GM18867 (cell line): ENCODE results near the gene ZNF407.
"Not testable (repeated sequence)": the region's sequence is repeated elsewhere in the genome, so short reads cannot be mapped to it uniquely, and the experiment has no call there.

Source experiments
- ATAC-seq: cut with Tn5 transposase; IDR thresholded peaks from one replicate; pipeline ENCODE4 v1.9.1; 2021; ENCODE audit warnings: mild to moderate bottlenecking, moderate library complexity; ENCODE audit not compliant: unreplicated experiment

ZNF407 gene

GRCh38 chr18:74950479-74950878 is 352.8 kb downstream of the ZNF407 start:
- ATAC-seq: no peak

DNA sequence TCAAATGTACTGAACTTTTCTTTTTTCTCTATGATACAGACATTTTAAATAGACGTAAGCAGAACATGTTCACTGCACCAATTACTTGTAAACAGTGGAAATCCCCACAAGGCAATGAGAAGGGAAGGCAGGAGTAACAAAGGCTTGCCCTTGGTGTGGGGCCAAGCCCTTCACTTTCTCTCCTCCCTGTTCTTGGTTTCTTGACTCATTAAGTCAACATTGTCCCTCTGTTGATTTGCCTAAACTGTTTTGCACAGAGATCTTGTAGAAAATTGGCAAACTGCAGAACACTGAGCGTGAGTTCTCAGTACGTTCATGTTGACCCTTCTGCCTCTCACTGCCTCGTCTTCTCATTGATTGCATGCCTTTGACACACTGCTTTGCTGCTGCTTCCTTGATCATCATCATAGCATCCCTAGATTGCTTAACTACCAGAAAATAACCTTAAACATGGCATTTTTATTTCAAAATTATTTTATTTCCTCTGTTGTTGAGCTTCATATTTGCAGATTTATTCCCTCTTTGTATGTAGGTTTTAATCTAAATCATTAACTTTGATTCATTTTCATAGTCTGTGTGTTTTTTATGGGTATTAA is 353.6 kb downstream of the ZNF407 start:
- ATAC-seq: peak; percentile 51

DNA sequence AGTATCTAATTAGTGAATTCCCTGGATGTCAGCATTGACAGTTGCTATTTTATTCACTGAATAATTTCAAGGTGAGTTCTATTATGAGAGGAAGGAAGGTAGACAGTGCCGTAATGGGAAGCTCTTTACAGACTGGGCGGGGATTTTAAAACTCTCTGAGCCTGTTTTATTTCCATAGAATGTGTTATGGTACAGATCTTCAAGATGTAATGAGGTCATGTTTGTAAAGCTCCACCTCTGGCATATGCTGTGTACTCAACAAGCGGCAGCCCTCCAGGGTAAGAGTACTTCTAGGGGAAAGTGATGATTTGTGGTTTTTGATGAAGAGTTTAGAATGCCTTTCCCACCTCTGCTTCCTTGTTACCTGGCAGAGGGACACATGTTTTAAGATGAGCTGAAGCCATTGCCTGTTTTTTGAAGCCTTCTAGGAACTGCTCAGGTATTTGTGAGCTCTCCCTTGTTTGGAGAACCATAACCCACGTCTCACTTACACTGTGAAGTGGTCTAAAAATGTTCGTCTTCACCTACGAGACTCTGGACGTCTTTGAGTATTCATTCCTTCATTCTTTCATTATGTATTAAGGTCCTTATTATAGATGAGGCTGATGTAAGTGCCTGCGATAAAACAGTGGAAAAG is 360.0 kb downstream of the ZNF407 start:
- no peak for ATAC-seq

GRCh38 chr18:74959216-74959615 is 361.5 kb downstream of the ZNF407 start:
- no peak for ATAC-seq

DNA sequence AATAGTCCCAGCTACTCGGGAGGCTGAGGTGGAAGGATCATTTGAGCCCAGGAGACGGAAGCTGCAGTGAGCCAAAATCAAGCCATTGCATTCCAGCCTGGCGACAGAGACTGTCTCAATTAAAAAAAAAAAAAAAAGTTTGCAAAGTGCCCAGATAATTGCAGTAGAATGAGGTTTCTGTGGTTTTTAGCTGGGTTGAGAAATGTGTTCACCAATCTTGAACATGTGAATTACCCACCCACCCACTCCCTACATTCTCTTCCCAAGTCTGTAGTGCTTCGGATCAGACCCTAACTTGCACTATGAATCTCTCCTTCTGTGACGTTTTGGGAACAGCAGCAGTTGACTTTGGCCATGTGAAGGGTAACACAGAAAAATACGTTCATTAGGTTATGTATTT is 363.9 kb downstream of the ZNF407 start:
- ATAC-seq: no peak

DNA sequence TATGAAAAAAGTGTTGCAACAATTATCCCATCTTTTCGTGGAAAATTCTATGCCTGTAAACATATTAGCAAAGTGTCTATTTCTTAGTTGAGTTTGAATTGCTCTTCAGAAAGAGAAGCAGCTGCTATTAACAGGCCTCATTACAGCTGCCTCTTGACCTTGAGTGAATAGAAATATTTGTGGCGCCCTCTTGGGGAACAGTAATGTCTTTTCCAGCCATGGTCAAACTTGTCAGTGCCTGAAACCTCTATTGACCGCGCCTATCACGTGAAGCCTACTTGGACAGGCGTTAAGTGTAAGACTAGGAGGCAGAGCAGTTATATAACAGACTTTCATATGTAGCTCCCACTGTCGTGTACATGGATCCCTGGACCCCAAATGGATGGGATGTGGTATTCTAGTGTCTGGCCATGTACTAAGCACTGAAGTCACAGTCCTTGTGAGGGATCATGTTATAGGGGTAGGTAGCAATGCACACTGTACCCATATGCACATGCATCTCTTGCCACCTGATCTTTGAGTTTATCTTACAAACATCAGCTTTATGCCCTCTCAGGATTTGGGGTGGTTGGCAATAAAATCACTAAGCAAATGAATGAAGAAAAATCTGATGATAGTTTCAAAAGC is 366.3 kb downstream of the ZNF407 start:
- peak; percentile 92 for ATAC-seq

DNA sequence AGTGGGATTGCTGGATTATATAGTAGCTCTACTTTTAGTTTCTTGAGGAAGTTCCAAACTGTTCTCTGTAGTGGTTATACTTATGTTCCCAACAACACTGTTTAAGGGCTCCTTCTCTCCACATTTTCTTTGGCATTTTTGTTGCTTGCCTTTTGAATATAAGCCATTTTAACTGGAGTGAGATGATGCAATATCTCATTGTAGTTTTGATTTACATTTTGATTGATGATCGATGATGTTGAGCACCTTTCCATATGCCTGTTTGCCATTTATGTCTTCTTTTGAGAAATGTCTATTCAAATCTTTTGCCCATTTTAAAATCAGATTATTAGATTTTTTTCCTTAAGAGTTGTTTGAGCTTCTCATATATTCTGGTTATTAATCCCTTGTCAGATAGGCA is 368.0 kb downstream of the ZNF407 start:
- ATAC-seq: no peak

DNA sequence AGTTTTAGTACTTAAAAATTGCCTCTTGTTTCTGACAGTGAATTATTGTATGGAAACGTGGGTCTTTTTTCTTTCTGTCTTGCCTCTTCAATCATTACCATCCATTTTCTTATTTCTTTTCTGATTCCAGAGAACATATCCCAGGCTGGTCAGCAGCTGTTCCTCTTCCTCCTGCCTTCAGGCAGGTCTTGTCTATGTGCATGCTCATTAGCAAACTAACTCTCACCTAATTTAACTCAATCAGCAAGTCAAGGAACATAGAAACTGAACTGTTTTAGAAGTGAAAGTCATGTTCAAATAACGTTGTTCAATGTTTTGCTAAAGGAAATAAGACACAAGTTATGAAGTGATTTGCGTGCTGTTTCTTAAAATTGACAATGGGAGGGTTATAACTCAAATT is 369.8 kb downstream of the ZNF407 start:
- no peak for ATAC-seq

- no peak for ATAC-seq
Measured at GRCh38 chr18:74967979-74968378, 370.3 kb downstream of the ZNF407 start.

DNA sequence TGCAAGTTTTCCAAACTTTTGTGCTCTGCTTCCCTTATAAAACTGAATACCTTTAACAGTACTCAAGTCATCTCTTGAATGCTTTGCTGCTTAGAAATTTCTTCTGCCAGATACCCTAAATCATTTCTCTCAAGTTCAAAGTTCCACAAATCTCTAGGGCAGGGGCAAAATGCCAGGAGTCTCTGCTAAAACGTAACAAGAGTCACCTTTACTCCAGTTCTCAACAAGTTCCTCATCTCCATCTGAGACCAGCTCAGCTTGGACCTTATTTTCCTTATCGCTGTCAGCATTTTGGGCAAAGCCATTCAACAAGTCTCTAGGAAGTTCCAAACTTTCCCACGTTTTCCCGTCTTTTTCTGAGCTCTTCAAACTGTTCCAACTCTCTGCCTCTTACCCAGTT is 373.7 kb downstream of the ZNF407 start:
- ATAC-seq: not testable (repeated sequence)

GRCh38 chr18:74971776-74972175 is 374.1 kb downstream of the ZNF407 start:
- not testable (repeated sequence) for ATAC-seq

GRCh38 chr18:74972354-74972753 is 374.7 kb downstream of the ZNF407 start:
- ATAC-seq: no peak

DNA sequence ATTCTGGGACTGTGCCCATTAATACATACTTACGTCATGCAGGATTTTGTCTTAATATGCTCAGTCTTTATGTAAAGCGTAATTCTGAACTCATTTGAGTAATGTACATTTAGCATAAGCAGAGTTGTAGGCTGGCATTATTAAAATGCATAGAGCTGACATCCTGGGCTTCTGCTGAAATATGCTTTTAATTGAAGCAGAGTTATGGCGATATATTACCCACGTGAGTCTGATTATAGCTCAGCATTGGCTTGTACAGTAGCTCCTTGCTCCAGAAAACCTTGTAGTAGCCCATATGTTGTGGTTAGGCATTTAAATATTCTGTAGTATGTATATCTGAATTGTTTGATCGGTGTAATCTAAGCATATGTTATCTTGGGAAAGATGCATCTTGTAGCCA is 377.3 kb downstream of the ZNF407 start:
- ATAC-seq: no peak

- no peak for ATAC-seq
Measured at GRCh38 chr18:74976331-74976909, 378.8 kb downstream of the ZNF407 start.

GRCh38 chr18:74977041-74977440 is 379.4 kb downstream of the ZNF407 start:
- ATAC-seq: no peak

DNA sequence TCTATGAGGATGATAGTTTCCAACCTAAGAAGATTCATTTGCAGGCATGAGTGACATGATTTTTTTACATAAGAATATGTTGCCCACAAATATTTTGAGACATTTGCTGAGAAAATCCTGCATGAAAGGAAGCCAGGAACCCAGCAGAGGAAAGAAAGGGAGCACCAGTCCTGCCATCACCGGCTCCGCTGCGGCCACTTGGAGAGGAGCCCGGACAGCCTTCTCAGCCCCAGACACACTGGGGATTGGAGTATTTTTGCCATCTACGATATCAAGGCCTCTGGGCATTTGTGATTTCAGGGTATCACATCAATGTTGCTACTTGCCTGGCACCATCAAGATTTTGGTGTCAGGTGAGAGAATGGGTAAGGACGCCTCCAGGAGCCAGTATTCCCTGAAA is 383.0 kb downstream of the ZNF407 start:
- no peak for ATAC-seq

GRCh38 chr18:74981476-74981875 is 383.8 kb downstream of the ZNF407 start:
- no peak for ATAC-seq

GRCh38 chr18:74982946-74983635 is 385.4 kb downstream of the ZNF407 start:
- no peak for ATAC-seq

- ATAC-seq: no peak
Measured at GRCh38 chr18:74989134-74989533, 391.5 kb downstream of the ZNF407 start.

DNA sequence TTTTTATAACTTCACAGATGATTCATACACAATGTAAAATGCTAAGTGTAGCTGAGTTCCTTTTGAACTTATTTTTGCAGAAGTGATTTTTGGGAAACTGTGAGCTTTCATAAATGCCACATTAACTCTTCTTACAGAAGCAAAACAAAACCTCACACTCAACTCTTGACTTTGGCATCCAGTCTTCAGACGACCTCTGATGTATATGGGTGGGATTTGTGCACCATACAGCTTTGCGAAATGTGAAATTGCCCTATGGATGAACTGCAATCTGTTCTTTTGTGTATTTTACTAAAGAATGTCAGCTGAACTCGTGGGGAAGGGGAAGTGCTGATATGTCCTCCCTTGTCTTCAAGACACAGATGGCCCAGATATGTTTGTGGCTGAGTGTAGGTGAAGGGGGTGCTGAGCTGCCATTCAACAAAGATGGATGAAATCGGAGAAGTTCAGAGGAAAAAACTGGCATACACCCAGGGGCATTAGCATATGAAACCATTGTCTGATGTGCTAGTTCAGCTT is 393.0 kb downstream of the ZNF407 start:
- ATAC-seq: no peak
